HG02798 (cell line): ENCODE results near the gene BMPR1B.

Experiments
- ATAC-seq: cut with Tn5 transposase; IDR thresholded peaks from one replicate; pipeline ENCODE4 v1.9.1; 2021; ENCODE audit warnings: mild to moderate bottlenecking; ENCODE audit not compliant: unreplicated experiment, poor library complexity

Gene BMPR1B

GRCh38 chr4:94940520-94940908 is 182.8 kb downstream of the BMPR1B start:
- no peak for ATAC-seq

GRCh38 chr4:94941706-94942105 is 184.0 kb downstream of the BMPR1B start:
- no peak for ATAC-seq

GRCh38 chr4:94944726-94945125 is 187.0 kb downstream of the BMPR1B start:
- no peak for ATAC-seq

- no peak for ATAC-seq
These were observed 189.9 kb downstream of the BMPR1B start for GRCh38 chr4:94947681-94948108.

GRCh38 chr4:94954251-94954650 is 196.5 kb downstream of the BMPR1B start:
- ATAC-seq, result no peak

- ATAC-seq, result no peak
These were observed 199.3 kb downstream of the BMPR1B start for GRCh38 chr4:94957030-94957429.

GRCh38 chr4:94959307-94959706 is 201.6 kb downstream of the BMPR1B start:
- no peak for ATAC-seq

- ATAC-seq, result no peak
These were observed 203.0 kb downstream of the BMPR1B start for GRCh38 chr4:94960708-94961107.

GRCh38 chr4:94961420-94961819 is 203.7 kb downstream of the BMPR1B start:
- no peak for ATAC-seq

GRCh38 chr4:94962484-94962883 is 204.7 kb downstream of the BMPR1B start:
- no peak for ATAC-seq

GRCh38 chr4:94965852-94966251 is 208.1 kb downstream of the BMPR1B start:
- ATAC-seq, result no peak

- no peak for ATAC-seq
These were observed 210.7 kb downstream of the BMPR1B start for GRCh38 chr4:94968493-94968892.

GRCh38 chr4:94970650-94971049 is 212.9 kb downstream of the BMPR1B start:
- no peak for ATAC-seq

GRCh38 chr4:94974773-94975172 is 217.0 kb downstream of the BMPR1B start:
- no peak for ATAC-seq

GRCh38 chr4:94976371-94977011 is 218.7 kb downstream of the BMPR1B start:
- no peak for ATAC-seq

- ATAC-seq, result no peak
These were observed 221.1 kb downstream of the BMPR1B start for GRCh38 chr4:94978904-94979303.

GRCh38 chr4:94979621-94980020 is 221.9 kb downstream of the BMPR1B start:
- ATAC-seq, result no peak

GRCh38 chr4:94995684-94996394 is 238.1 kb downstream of the BMPR1B start:
- ATAC-seq, result no peak

GRCh38 chr4:95000076-95000648 is 242.4 kb downstream of the BMPR1B start:
- ATAC-seq, result no peak

GRCh38 chr4:95004912-95005311 is 247.2 kb downstream of the BMPR1B start:
- ATAC-seq, result no peak

- ATAC-seq, result no peak
These were observed 250.2 kb downstream of the BMPR1B start for GRCh38 chr4:95007998-95008397.

GRCh38 chr4:95013236-95013635 is 255.5 kb downstream of the BMPR1B start:
- no peak for ATAC-seq
